HepG2 (cell line): Measurements from ENCODE around the gene FKTN. TPM values are rescaled to one million over a fixed set of nuclear protein-coding genes. Genes with fewer than 3 reads are reported as not detected.

ENCODE experiments used
- ATAC-seq: fragments of 200-7000 bp; cut with Tn5 transposase; 3 replicates; pipeline ENCODE4 v1.9.1; 2020; ENCODE audit warnings: mild to moderate bottlenecking, moderate library complexity
- BruUV-seq: library from RNA; stranded (reverse); fragments of 400-500 nt; replicated peaks from 2 replicates; lab custom pipeline; 2021; lab: Mats Ljungman, UMichigan
- CTCF ChIA-PET: fragments of 300-600 bp; formaldehyde crosslinking; extraction: SDS; loops from one replicate; lab custom pipeline; 2021; ENCODE audit warnings: low total read pairs, inconsistent platforms, low intra/inter-chr PET ratio; lab: Yijun Ruan, JAX
- POLR2A ChIA-PET: fragments of 350-600 bp; sonication (Branson Sonifier 250); formaldehyde crosslinking; loops from one replicate; lab custom pipeline; 2020; ENCODE audit warnings: antibody characterized with exemption, inconsistent platforms; lab: Yijun Ruan, JAX
- DNase-seq: peaks from one replicate; pipeline ENCODE4 v3.0.0-alpha.2; 2015; ENCODE audit warnings: low spot score
- FAIRE-seq: peaks from 3 replicates; lab custom pipeline; 2011; peaks lifted over from hg19 to GRCh38; lab: Jason Lieb, UNC
- H2AFZ ChIP-seq: one replicate; pipeline ENCODE4 v1.6.1; 2011; ENCODE audit warnings: low read length, inconsistent platforms
- H3K27ac ChIP-seq: fragments of 300-600 bp; 3 replicates; pipeline ENCODE4 v1.8.0; 2011; ENCODE audit warnings: mixed run types, mild to moderate bottlenecking, mixed read lengths, low read length, inconsistent platforms; ENCODE audit not compliant: insufficient read depth; ENCODE audit errors: extremely low read length
- H3K27me3 ChIP-seq, 2 experiments: fragments of 200-600 bp in 1 of 2; 2 replicates in 1 of 2; 3 replicates in 1 of 2; pipeline versions ENCODE4 v1.6.0 to v1.8.0; 2011; ENCODE audit warnings: low read length in 2 of 2, mild to moderate bottlenecking in 2 of 2, moderate library complexity in 2 of 2, inconsistent platforms in 1 of 2; ENCODE audit not compliant: insufficient read depth in 2 of 2, control insufficient read depth in 1 of 2
- H3K36me3 ChIP-seq, 2 experiments: fragments of 200-600 bp in 1 of 2; replicated peaks in 1 of 2; 2 replicates in 1 of 2; 3 replicates in 1 of 2; pipeline versions ENCODE4 v1.5.1 to v1.8.0; 2011; ENCODE audit warnings: low read length in 2 of 2, inconsistent platforms in 1 of 2; ENCODE audit not compliant: insufficient read depth in 2 of 2, control insufficient read depth in 1 of 2
- H3K4me1 ChIP-seq: 2 replicates; pipeline ENCODE4 v1.5.1; 2012; ENCODE audit warnings: low read length, inconsistent platforms; ENCODE audit not compliant: insufficient read depth
- H3K4me2 ChIP-seq: 2 replicates; pipeline ENCODE4 v1.6.0; 2011; ENCODE audit warnings: low read depth, low read length, inconsistent platforms
- H3K4me3 ChIP-seq, 3 experiments: fragments of 200-600 bp in 1 of 3; sonication (generic), shearing (Covaris generic) in 1 of 3; replicated peaks in 1 of 3; 2 replicates each; pipeline ENCODE4 v1.5.1; 2011 to 2016; ENCODE audit warnings: low read length in 3 of 3, inconsistent platforms in 2 of 3, low read depth in 2 of 3, mild to moderate bottlenecking in 2 of 3, control low read depth in 1 of 3, mixed read lengths in 1 of 3; ENCODE audit not compliant: insufficient read depth in 1 of 3
- H3K79me2 ChIP-seq: one replicate; pipeline ENCODE4 v1.6.1; 2011; ENCODE audit warnings: low read length, inconsistent platforms; ENCODE audit not compliant: insufficient read depth
- H3K9ac ChIP-seq: 2 replicates; pipeline ENCODE4 v1.6.0; 2011; ENCODE audit warnings: mild to moderate bottlenecking, low read depth, low read length, inconsistent platforms; ENCODE audit not compliant: insufficient read depth
- H3K9me3 ChIP-seq: 2 replicates; pipeline ENCODE4 v1.5.1; 2012; ENCODE audit warnings: mild to moderate bottlenecking, low read length
- H4K20me1 ChIP-seq: 2 replicates; pipeline ENCODE4 v1.6.0; 2011; ENCODE audit warnings: inconsistent platforms, mild to moderate bottlenecking, low read length, moderate library complexity; ENCODE audit not compliant: insufficient read depth
- RELA ChIP-seq: sonication (generic); formaldehyde crosslinking; IDR thresholded peaks from 2 replicates; pipeline ENCODE4 v1.4.0; 2020; ENCODE audit warnings: missing genetic modification reagents
- SP1 ChIP-seq, 2 experiments: fragments of 450-650 bp in 1 of 2; sonication (generic) in 1 of 2; formaldehyde crosslinking in 1 of 2; IDR thresholded peaks; 2 replicates each; pipeline versions ENCODE4 v1.4.0 to v1.6.1; 2016 to 2020; ENCODE audit warnings: missing genetic modification reagents in 1 of 2
- ZKSCAN1 ChIP-seq: fragments of 150-350 bp; IDR thresholded peaks from 2 replicates; pipeline ENCODE4 v1.6.1; 2014; ENCODE audit warnings: low read length
- ZMYM4 ChIP-seq: sonication (generic); formaldehyde crosslinking; IDR thresholded peaks from 2 replicates; pipeline ENCODE4 v1.8.1; 2023; ENCODE audit warnings: mild to moderate bottlenecking, missing genetic modification reagents
- ZNF235 ChIP-seq: sonication (generic); formaldehyde crosslinking; IDR thresholded peaks from 2 replicates; pipeline ENCODE4 v1.8.1; 2023; ENCODE audit warnings: mild to moderate bottlenecking, missing genetic modification reagents, borderline replicate concordance
- ZNF557 ChIP-seq: sonication (generic); formaldehyde crosslinking; IDR thresholded peaks from 2 replicates; pipeline ENCODE4 v1.4.0; 2020; ENCODE audit warnings: missing genetic modification reagents
- WGBS: methylation state at CpG from one replicate; pipeline ENCODE4 v1.1.6; 2017; ENCODE audit warnings: low lambda C conversion rate; 5-methylcytosine and 5-hydroxymethylcytosine counted together
- in situ Hi-C: cut with HindIII; loops from 2 replicates; pipeline ENCODE4 v1.10.0; 2017; ENCODE audit warnings: low pct_unique_long_range_greater_than_20kb; ENCODE audit not compliant: extremely low pct_ligation_motif_present
- intact Hi-C: fragments of 100-400 bp; cut with micrococcal nuclease; formaldehyde crosslinking; loops from one replicate; pipeline ENCODE4 v1.10.0; 2022; ENCODE audit not compliant: unreplicated experiment
- polyA plus RNA-seq, 8 experiments: library from polyadenylated mRNA; depleted of rRNA in 3 of 8; stranded (reverse) in 7 of 8; unstranded in 1 of 8; fragments of >200 nt; fragmentation: Illumina TruSeq in 4 of 8; extraction: Trizol in 4 of 8; gene quantifications; 2 replicates each; pipeline versions ENCODE4 v1.2.1 to v1.2.3, GENCODE V29; 2011 to 2016; ENCODE audit warnings: low read depth in 4 of 8, missing spikeins in 1 of 8, mixed read lengths in 1 of 8; ENCODE audit not compliant: insufficient read depth in 1 of 8
- total RNA-seq, 5 experiments: library from RNA; depleted of rRNA; stranded (reverse); fragments of >200 nt; fragmentation: Illumina TruSeq; extraction: Trizol; gene quantifications; 2 replicates each; pipeline ENCODE4 v1.2.3, GENCODE V29; 2016; ENCODE audit warnings: low read depth in 1 of 5
- TF ChIP-seq, protein P1 (sequence below): sonication (generic); formaldehyde crosslinking; IDR thresholded peaks from 2 replicates; pipeline ENCODE4 v1.5.0; 2020; ENCODE audit warnings: mild to moderate bottlenecking, missing genetic modification reagents
- TF ChIP-seq, protein P2 (sequence below): sonication (generic); formaldehyde crosslinking; IDR thresholded peaks from 2 replicates; pipeline ENCODE4 v1.8.0; 2022; ENCODE audit warnings: missing genetic modification reagents, mild to moderate bottlenecking, moderate library complexity, borderline replicate concordance
- TF ChIP-seq, protein P3 (sequence below): sonication (generic); formaldehyde crosslinking; IDR thresholded peaks from 2 replicates; pipeline ENCODE4 v1.5.1; 2020; ENCODE audit warnings: mild to moderate bottlenecking, missing genetic modification reagents, borderline replicate concordance

FKTN gene
- total and polyA plus RNA-seq, 2 of the 13 experiments (the other 11 are each of a cell fraction or from before 2014, with no cell fraction given), result 7.9 to 13.5 TPM

DNA sequence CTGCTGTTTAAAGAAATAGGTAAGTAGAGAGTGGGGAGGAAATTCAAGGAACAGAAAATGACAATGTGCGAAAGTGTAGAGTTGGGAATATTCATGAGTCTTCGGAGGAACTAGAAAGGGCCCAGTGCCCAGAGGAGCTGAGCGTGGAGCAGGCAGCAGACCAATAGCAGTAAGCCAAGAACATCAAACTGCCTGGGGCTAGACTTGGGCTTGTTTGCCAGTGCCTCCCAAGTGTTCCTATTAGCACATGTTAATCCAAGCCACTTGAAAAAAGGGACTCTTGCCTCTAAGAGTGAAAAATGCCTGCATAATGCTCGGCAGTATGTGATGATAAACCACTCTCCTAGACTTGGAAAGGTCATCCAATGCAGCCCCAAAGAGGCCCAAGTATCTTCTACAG is 103.1 kb downstream of the FKTN start (continued):
- TF ChIP-seq, protein P1, sequence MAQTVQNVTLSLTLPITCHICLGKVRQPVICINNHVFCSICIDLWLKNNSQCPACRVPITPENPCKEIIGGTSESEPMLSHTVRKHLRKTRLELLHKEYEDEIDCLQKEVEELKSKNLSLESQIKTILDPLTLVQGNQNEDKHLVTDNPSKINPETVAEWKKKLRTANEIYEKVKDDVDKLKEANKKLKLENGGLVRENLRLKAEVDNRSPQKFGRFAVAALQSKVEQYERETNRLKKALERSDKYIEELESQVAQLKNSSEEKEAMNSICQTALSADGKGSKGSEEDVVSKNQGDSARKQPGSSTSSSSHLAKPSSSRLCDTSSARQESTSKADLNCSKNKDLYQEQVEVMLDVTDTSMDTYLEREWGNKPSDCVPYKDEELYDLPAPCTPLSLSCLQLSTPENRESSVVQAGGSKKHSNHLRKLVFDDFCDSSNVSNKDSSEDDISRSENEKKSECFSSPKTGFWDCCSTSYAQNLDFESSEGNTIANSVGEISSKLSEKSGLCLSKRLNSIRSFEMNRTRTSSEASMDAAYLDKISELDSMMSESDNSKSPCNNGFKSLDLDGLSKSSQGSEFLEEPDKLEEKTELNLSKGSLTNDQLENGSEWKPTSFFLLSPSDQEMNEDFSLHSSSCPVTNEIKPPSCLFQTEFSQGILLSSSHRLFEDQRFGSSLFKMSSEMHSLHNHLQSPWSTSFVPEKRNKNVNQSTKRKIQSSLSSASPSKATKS, result no peak
- TF ChIP-seq RELA (CRISPR knock-in tag), result no peak
- no peak for TF ChIP-seq ZKSCAN1
- TF ChIP-seq SP1 (IDR thresholded peaks at IDR 0.05), result no peak
- no peak for TF ChIP-seq SP1 (CRISPR knock-in tag; IDR thresholded peaks at IDR 0.05)

DNA sequence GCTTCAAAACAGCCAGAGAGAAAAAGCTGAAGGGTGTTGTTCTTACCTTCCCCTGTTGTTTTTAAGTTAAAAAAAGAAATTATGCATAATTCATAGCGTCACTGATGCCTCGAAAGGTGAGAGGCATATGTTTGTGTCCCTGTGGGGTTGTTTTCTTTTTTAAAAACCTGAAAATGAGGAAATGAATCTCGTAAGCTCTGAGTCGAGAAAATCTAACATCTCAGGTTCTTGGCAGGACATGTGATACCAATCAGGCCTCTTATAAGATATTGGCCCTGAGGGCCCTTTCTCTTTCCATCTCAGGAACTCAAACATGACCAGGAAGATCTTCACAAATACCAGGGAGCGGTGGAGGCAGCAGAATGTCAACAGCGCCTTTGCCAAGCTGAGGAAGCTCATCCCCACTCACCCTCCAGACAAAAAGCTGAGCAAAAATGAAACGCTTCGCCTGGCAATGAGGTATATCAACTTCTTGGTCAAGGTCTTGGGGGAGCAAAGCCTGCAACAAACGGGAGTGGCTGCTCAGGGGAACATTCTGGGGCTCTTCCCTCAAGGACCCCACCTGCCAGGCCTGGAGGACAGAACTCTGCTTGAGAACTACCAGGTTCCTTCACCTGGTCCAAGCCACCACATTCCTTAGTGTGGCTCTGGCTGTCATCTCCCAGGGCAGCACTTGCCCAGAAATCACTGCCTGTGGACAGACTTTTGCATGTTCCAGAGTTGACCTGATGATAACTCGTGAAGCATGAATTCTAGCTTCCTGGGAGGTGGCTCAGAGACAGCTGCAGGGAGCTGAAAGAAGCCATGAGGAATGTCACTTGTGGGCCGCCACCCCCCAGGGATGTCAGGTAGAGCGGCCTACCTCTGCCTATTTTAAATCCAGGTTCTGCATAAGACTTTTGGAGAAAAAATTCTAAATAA is 104.5 kb downstream of the FKTN start, which contains the start of gene TAL2:
Gene TAL2 (plus strand): TSS at position 274 of the 921 bp plus-strand sequence. CDS start 40 bp downstream, at position 314.
- Histone ChIP-seq H2AFZ (no peak within 1 kb of the TSS), H4K20me1 (no peaks in the 10 kb centered on the region), H3K4me2 (no peak within 1 kb of the TSS), H3K27me3 (peaks cover 0 to 13% of the 10 kb centered on the region in 2 experiments; a peak in 3 of 5 replicates), H3K27ac (no peak within 1 kb of the TSS), H3K4me1 (peaks cover under 1% of the 10 kb centered on the region; the same call in 1 of the 2 replicates), H3K36me3 (no peaks in the 10 kb centered on the region), H3K4me3 (no peak within 1 kb of the TSS), H3K9me3 (no peaks in the 10 kb centered on the region), H3K79me2 (no peaks in the 10 kb centered on the region), H3K9ac (no peak within 1 kb of the TSS)
- DNase-seq (no peak), ATAC-seq (no peak), FAIRE-seq (no peak)
- POLR2A ChIA-PET, result no interaction called here
- CTCF ChIA-PET, result no interaction called here
- in situ Hi-C loops, result no loop called here
- 37% methylated on average over 12 of the region's 12 CpGs for WGBS
- BruUV-seq, result no TSS peak
- intact Hi-C loops, result no loop called here
- no peak for TF ChIP-seq ZNF557 (CRISPR knock-in tag)
- TF ChIP-seq, protein P2, sequence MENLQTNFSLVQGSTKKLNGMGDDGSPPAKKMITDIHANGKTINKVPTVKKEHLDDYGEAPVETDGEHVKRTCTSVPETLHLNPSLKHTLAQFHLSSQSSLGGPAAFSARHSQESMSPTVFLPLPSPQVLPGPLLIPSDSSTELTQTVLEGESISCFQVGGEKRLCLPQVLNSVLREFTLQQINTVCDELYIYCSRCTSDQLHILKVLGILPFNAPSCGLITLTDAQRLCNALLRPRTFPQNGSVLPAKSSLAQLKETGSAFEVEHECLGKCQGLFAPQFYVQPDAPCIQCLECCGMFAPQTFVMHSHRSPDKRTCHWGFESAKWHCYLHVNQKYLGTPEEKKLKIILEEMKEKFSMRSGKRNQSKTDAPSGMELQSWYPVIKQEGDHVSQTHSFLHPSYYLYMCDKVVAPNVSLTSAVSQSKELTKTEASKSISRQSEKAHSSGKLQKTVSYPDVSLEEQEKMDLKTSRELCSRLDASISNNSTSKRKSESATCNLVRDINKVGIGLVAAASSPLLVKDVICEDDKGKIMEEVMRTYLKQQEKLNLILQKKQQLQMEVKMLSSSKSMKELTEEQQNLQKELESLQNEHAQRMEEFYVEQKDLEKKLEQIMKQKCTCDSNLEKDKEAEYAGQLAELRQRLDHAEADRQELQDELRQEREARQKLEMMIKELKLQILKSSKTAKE, result no peak
- TF ChIP-seq, protein P3, sequence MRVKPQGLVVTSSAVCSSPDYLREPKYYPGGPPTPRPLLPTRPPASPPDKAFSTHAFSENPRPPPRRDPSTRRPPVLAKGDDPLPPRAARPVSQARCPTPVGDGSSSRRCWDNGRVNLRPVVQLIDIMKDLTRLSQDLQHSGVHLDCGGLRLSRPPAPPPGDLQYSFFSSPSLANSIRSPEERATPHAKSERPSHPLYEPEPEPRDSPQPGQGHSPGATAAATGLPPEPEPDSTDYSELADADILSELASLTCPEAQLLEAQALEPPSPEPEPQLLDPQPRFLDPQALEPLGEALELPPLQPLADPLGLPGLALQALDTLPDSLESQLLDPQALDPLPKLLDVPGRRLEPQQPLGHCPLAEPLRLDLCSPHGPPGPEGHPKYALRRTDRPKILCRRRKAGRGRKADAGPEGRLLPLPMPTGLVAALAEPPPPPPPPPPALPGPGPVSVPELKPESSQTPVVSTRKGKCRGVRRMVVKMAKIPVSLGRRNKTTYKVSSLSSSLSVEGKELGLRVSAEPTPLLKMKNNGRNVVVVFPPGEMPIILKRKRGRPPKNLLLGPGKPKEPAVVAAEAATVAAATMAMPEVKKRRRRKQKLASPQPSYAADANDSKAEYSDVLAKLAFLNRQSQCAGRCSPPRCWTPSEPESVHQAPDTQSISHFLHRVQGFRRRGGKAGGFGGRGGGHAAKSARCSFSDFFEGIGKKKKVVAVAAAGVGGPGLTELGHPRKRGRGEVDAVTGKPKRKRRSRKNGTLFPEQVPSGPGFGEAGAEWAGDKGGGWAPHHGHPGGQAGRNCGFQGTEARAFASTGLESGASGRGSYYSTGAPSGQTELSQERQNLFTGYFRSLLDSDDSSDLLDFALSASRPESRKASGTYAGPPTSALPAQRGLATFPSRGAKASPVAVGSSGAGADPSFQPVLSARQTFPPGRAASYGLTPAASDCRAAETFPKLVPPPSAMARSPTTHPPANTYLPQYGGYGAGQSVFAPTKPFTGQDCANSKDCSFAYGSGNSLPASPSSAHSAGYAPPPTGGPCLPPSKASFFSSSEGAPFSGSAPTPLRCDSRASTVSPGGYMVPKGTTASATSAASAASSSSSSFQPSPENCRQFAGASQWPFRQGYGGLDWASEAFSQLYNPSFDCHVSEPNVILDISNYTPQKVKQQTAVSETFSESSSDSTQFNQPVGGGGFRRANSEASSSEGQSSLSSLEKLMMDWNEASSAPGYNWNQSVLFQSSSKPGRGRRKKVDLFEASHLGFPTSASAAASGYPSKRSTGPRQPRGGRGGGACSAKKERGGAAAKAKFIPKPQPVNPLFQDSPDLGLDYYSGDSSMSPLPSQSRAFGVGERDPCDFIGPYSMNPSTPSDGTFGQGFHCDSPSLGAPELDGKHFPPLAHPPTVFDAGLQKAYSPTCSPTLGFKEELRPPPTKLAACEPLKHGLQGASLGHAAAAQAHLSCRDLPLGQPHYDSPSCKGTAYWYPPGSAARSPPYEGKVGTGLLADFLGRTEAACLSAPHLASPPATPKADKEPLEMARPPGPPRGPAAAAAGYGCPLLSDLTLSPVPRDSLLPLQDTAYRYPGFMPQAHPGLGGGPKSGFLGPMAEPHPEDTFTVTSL, result no peak
- no peak for TF ChIP-seq ZNF235 (CRISPR knock-in tag)
- no peak for TF ChIP-seq ZMYM4
